Vagina (tissue), 2 donors: ENCODE results near the gene CAMSAP2.

Experiments used
- POLR2A ChIP-seq, 2 donors: fragments of 450-650 bp; IDR thresholded peaks; one replicate each; pipeline ENCODE4 v1.6.1; 2017; ENCODE audit warnings: antibody characterized with exemption in 2 of 2, mild to moderate bottlenecking in 2 of 2, moderate library complexity in 2 of 2
- POLR2AphosphoS5 ChIP-seq, 2 donors: sonication (generic); formaldehyde crosslinking; IDR thresholded peaks; one replicate each; pipeline ENCODE4 v1.9.0; 2017; ENCODE audit warnings: antibody characterized with exemption in 2 of 2, mild to moderate bottlenecking in 2 of 2, low read depth in 1 of 2; ENCODE audit not compliant: insufficient read depth in 1 of 2
- TF ChIP-seq, protein P1 (sequence below), 3 experiments: fragments of 450-650 bp in 2 of 3; fragments of 200-600 bp in 1 of 3; sonication (generic) in 1 of 3; IDR thresholded peaks; one replicate each; pipeline ENCODE4 v1.5.1; 2017 to 2019; ENCODE audit warnings: antibody characterized with exemption in 3 of 3, mild to moderate bottlenecking in 2 of 3, moderate library complexity in 2 of 3

DNA sequence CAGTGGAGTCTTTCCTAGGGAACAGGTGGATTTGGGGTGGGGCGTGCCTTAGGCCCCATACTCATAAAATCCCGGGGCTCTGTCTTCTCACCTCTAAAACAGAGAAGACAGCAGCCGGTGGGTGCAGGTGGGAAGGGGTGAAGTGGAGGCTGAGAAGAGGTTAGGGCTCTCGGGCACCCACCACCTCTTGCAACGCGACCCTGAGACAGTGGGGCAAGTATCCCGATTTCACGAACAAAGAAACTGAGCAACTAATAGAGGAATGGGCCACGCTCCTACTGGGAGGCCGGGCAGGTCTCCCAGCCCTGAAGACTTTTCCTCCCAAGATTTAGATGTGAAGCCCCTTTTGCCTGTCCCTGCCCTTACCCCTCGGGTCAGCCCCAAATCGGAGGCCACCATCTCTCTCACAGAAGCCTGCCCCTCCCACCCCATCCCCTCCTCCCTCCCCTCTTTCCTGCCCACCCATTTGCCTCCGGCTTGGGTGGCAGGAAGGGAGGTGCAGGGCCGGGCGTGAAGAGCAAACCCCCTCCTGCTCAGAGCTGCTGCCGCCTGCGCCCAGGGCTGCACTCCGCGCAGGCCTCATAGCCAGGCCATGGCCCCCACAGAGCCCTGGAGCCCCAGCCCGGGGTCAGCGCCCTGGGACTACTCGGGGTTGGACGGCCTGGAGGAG lies 133.9 kb downstream of the CAMSAP2 start, which contains the start of gene GPR25:
- TF ChIP-seq, protein P1, sequence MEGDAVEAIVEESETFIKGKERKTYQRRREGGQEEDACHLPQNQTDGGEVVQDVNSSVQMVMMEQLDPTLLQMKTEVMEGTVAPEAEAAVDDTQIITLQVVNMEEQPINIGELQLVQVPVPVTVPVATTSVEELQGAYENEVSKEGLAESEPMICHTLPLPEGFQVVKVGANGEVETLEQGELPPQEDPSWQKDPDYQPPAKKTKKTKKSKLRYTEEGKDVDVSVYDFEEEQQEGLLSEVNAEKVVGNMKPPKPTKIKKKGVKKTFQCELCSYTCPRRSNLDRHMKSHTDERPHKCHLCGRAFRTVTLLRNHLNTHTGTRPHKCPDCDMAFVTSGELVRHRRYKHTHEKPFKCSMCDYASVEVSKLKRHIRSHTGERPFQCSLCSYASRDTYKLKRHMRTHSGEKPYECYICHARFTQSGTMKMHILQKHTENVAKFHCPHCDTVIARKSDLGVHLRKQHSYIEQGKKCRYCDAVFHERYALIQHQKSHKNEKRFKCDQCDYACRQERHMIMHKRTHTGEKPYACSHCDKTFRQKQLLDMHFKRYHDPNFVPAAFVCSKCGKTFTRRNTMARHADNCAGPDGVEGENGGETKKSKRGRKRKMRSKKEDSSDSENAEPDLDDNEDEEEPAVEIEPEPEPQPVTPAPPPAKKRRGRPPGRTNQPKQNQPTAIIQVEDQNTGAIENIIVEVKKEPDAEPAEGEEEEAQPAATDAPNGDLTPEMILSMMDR (IDR thresholded peaks at IDR 0.05): no peak
- TF ChIP-seq POLR2A (IDR thresholded peaks at IDR 0.05) (no peak), POLR2AphosphoS5 (IDR thresholded peaks at IDR 0.05; ENCODE audit: insufficient read depth in 1 of 2, low read depth in 1 of 2) (no peak)
